Ovary (tissue), 9 donors: ENCODE measurements around the gene DAAM2. TPM values are rescaled to one million over a fixed set of nuclear protein-coding genes. Genes with fewer than 3 reads are reported as not detected.

Experiments
- DNase-seq, 5 donors: peaks; one replicate each; pipeline ENCODE4 v3.0.0-alpha.2; 2019 to 2020
- H3K27ac ChIP-seq, 2 donors: fragments of 200-600 bp; one replicate each; pipeline versions ENCODE4 v1.5.1 to v1.8.0; 2019 to 2022
- H3K27me3 ChIP-seq: fragments of 200-600 bp; one replicate; pipeline ENCODE4 v1.8.0; 2022
- H3K36me3 ChIP-seq: fragments of 200-600 bp; sonication (generic); one replicate; pipeline ENCODE4 v1.5.1; 2019
- H3K4me1 ChIP-seq: one replicate; pipeline ENCODE4 v1.8.1; 2013; ENCODE audit warnings: mild to moderate bottlenecking, moderate library complexity; ENCODE audit not compliant: insufficient read depth
- H3K4me3 ChIP-seq: fragments of 200-600 bp; sonication (generic); one replicate; pipeline ENCODE4 v1.5.1; 2017
- H3K9me3 ChIP-seq, 2 donors: fragments of 200-600 bp in 1 of 2; sonication (generic) in 1 of 2; one replicate each; pipeline versions ENCODE4 v1.5.1 to v1.8.1; 2013 to 2019; ENCODE audit warnings: mild to moderate bottlenecking in 1 of 2, moderate library complexity in 1 of 2
- CTCF ChIP-seq, 3 donors: fragments of 450-650 bp in 2 of 3; fragments of 200-600 bp in 1 of 3; IDR thresholded peaks; one replicate each; pipeline versions ENCODE4 v1.5.1 to v1.8.0; 2016 to 2022; ENCODE audit warnings: antibody characterized with exemption in 3 of 3, mild to moderate bottlenecking in 1 of 3
- EP300 ChIP-seq: sonication (generic); formaldehyde crosslinking; IDR thresholded peaks from one replicate; pipeline ENCODE4 v1.6.1; 2017; ENCODE audit warnings: antibody characterized with exemption
- POLR2A ChIP-seq: fragments of 450-650 bp; IDR thresholded peaks from one replicate; pipeline ENCODE4 v1.6.1; 2017; ENCODE audit warnings: antibody characterized with exemption, mild to moderate bottlenecking, moderate library complexity
- WGBS, 3 donors: extraction: QIAGEN DNeasy Blood & Tissue Kit in 1 of 3; methylation state at CpG; one replicate each; pipeline versions ENCODE4 v1.1.5 to v1.1.7; 2013 to 2017; 5-methylcytosine and 5-hydroxymethylcytosine counted together
- intact Hi-C, 4 donors: fragments of 100-400 bp; cut with DNase I; formaldehyde crosslinking; loops; one replicate each; pipeline versions ENCODE4 v1.11.0 to v1.15.1; 2022 to 2023
- polyA plus RNA-seq, 2 donors: library from polyadenylated mRNA; stranded (reverse); fragments of 200-250 nt in 1 of 2; fragments of 350-450 nt in 1 of 2; fragmentation: Illumina TruSeq in 1 of 2; extraction: RNeasy Lipid Tissue Mini Kit (QIAGEN cat#74804) in 1 of 2; gene quantifications; one replicate each; pipeline ENCODE4 v1.2.3, GENCODE V29; 2013 to 2014
- total RNA-seq, 7 donors: library from RNA; depleted of rRNA in 2 of 7; stranded (reverse); fragments of >200 nt in 2 of 7; fragmentation: NEBNext Ultra II Directional in 3 of 7; extraction: Animal tissue kit (Norgen Biotek cat#: 25700) in 3 of 7; gene quantifications; one replicate each; pipeline versions ENCODE4 v1.1.0 to v1.2.4, GENCODE V29; 2016 to 2023
- donor health status: DM: no; HTN: no; CAD: no; lungs with moderate emphysema.
- donor health status: DM: no; HTN: no; CAD: no.
- donor health status: Bipolar disorder and iron deficiency.
- donor health status: DM: yes; HTN: yes; CAD: no.
- donor health status: DM: no; HTN: no; CAD: no.
- donor health status: DM: yes; HTN: yes; CAD: no.

The DAAM2 gene
- total and polyA plus RNA-seq, 9 donors, result 8.5 to 27.8 (median 18.5) TPM

GRCh38 chr6:39853604-39854003, 61.4 kb downstream of the DAAM2 start:
- H3K36me3 ChIP-seq, result no peaks in the 10 kb centered on the region
- H3K27ac ChIP-seq, result no peak overlapping the region
- no peak for TF ChIP-seq EP300
- TF ChIP-seq POLR2A, result no peak
- no peak for TF ChIP-seq CTCF (IDR thresholded peaks at IDR 0.05)
- H3K4me1 ChIP-seq, result peaks cover 3% of the 10 kb centered on the region
- WGBS, 3 donors, result 90 to 96% (median 94%) methylated on average over 3 of the region's 3 CpGs
- no peak for DNase-seq
- intact Hi-C loops, result loop anchor here in 1 of 4 donors (5.0 kb wide), 1 partner anchor 1861 kb away; no protein-coding TSS in a partner anchor
- no peaks in the 10 kb centered on the region for H3K9me3 ChIP-seq
- no peaks in the 10 kb centered on the region for H3K27me3 ChIP-seq
- H3K4me3 ChIP-seq, result no peak overlapping the region

GRCh38 chr6:39855356-39855995, 63.3 kb downstream of the DAAM2 start:
- Histone ChIP-seq H3K9me3 (no peaks in the 10 kb centered on the region), H3K27ac (no peak overlapping the region), H3K27me3 (no peaks in the 10 kb centered on the region), H3K36me3 (no peaks in the 10 kb centered on the region), H3K4me3 (no peak overlapping the region), H3K4me1 (peaks cover 1% of the 10 kb centered on the region)
- TF ChIP-seq CTCF (IDR thresholded peaks at IDR 0.05), result no peak
- TF ChIP-seq POLR2A, result no peak
- TF ChIP-seq EP300, result no peak
- no peak for DNase-seq
- WGBS, 3 donors, result 81 to 90% (median 89%) methylated on average over 7 of the region's 7 CpGs
- intact Hi-C loops, result no loop called here

- Histone ChIP-seq H3K4me3 (no peak overlapping the region), H3K27me3 (no peaks in the 10 kb centered on the region), H3K27ac (no peak overlapping the region), H3K36me3 (no peaks in the 10 kb centered on the region), H3K4me1 (peaks cover 1% of the 10 kb centered on the region), H3K9me3 (no peaks in the 10 kb centered on the region)
- WGBS, 3 donors, result 93 to 100% (median 96%) methylated on average over 2 of the region's 2 CpGs
- TF ChIP-seq CTCF (IDR thresholded peaks at IDR 0.05) (no peak), POLR2A (no peak), EP300 (no peak)
- intact Hi-C loops, result no loop called here
- no peak for DNase-seq
Measured at GRCh38 chr6:39859025-39859424, 66.8 kb downstream of the DAAM2 start.

GRCh38 chr6:39861663-39862062, 69.5 kb downstream of the DAAM2 start:
- no peaks in the 10 kb centered on the region for H3K4me1 ChIP-seq
- H3K27me3 ChIP-seq, result no peaks in the 10 kb centered on the region
- intact Hi-C loops, result no loop called here
- DNase-seq, result no peak
- WGBS, 3 donors, result 66 to 77% (median 75%) methylated on average over 3 of the region's 3 CpGs
- no peaks in the 10 kb centered on the region for H3K9me3 ChIP-seq
- no peak overlapping the region for H3K4me3 ChIP-seq
- TF ChIP-seq POLR2A, result no peak
- no peak for TF ChIP-seq EP300
- no peak overlapping the region for H3K27ac ChIP-seq
- no peaks in the 10 kb centered on the region for H3K36me3 ChIP-seq
